Neural progenitor cell (in vitro differentiated cells): ENCODE measurements around the gene NKAIN2. TPM values are rescaled to one million over a fixed set of nuclear protein-coding genes. Genes with fewer than 3 reads are reported as not detected.

Source experiments
- DNase-seq: peaks from one replicate; pipeline ENCODE4 v3.0.0-alpha.2; 2016; ENCODE audit warnings: low spot score
- H2AFZ ChIP-seq: fragments of 200-600 bp; sonication (generic); replicated peaks from 2 replicates; pipeline ENCODE4 v1.6.1; 2016; ENCODE audit warnings: antibody characterized with exemption
- H3F3A ChIP-seq: fragments of 200-600 bp; sonication (generic); 2 replicates; pipeline ENCODE4 v1.6.1; 2016; ENCODE audit warnings: antibody characterized with exemption, low read depth
- H3K27ac ChIP-seq: fragments of 200-600 bp; sonication (generic); 2 replicates; pipeline ENCODE4 v1.5.1; 2016; ENCODE audit warnings: mild to moderate bottlenecking
- H3K27me3 ChIP-seq: fragments of 200-600 bp; sonication (generic); 2 replicates; pipeline ENCODE4 v1.6.1; 2016; ENCODE audit warnings: mild to moderate bottlenecking, moderate library complexity
- H3K36me3 ChIP-seq: fragments of 200-600 bp; sonication (generic); 2 replicates; pipeline ENCODE4 v1.5.1; 2016
- H3K4me1 ChIP-seq: fragments of 200-600 bp; sonication (generic); 2 replicates; pipeline ENCODE4 v1.6.1; 2016; ENCODE audit warnings: mixed run types
- H3K4me2 ChIP-seq: fragments of 200-600 bp; sonication (generic); 2 replicates; pipeline ENCODE4 v1.6.1; 2016
- H3K4me3 ChIP-seq: fragments of 200-600 bp; sonication (generic); 2 replicates; pipeline ENCODE4 v1.5.1; 2016
- H3K79me2 ChIP-seq: fragments of 200-600 bp; sonication (generic); 2 replicates; pipeline ENCODE4 v1.6.1; 2016; ENCODE audit warnings: low read depth
- H3K9ac ChIP-seq: fragments of 200-600 bp; sonication (generic); 2 replicates; pipeline ENCODE4 v1.6.1; 2016
- H3K9me3 ChIP-seq: fragments of 200-600 bp; sonication (generic); 2 replicates; pipeline ENCODE4 v1.5.1; 2016; ENCODE audit warnings: low read depth
- H4K20me1 ChIP-seq: fragments of 200-600 bp; sonication (generic); 2 replicates; pipeline ENCODE4 v1.6.1; 2016; ENCODE audit warnings: low read depth
- H3K27ac Mint-ChIP-seq: 3 replicates; pipeline ENCODE4 v1.8.0; 2021; ENCODE audit warnings: mixed read lengths
- H3K27me3 Mint-ChIP-seq: 2 replicates; pipeline ENCODE4 v1.8.0; 2022; ENCODE audit warnings: low read depth, mild to moderate bottlenecking, inconsistent platforms, moderate library complexity, mixed read lengths; ENCODE audit not compliant: insufficient read depth
- H3K36me3 Mint-ChIP-seq: 3 replicates; pipeline ENCODE4 v1.8.0; 2021; ENCODE audit warnings: mixed read lengths
- H3K4me1 Mint-ChIP-seq: 3 replicates; pipeline ENCODE4 v1.8.0; 2021; ENCODE audit warnings: mixed read lengths
- H3K4me3 Mint-ChIP-seq: 3 replicates; pipeline ENCODE4 v1.8.0; 2021; ENCODE audit warnings: mild to moderate bottlenecking, moderate library complexity, mixed read lengths
- H3K9me3 Mint-ChIP-seq: 3 replicates; pipeline ENCODE4 v1.8.0; 2020; ENCODE audit warnings: mixed read lengths
- CTCF ChIP-seq: fragments of 200-600 bp; sonication (generic); IDR thresholded peaks from 2 replicates; pipeline ENCODE4 v1.5.1; 2017; ENCODE audit warnings: antibody characterized with exemption, mild to moderate bottlenecking
- EZH2 ChIP-seq: fragments of 200-600 bp; sonication (generic); IDR thresholded peaks from 2 replicates; pipeline ENCODE4 v1.6.1; 2017; ENCODE audit warnings: antibody characterized with exemption, mild to moderate bottlenecking, moderate library complexity
- EZH2phosphoT487 ChIP-seq: fragments of 200-600 bp; sonication (generic); IDR thresholded peaks from 2 replicates; pipeline ENCODE4 v1.6.1; 2017; ENCODE audit warnings: antibody characterized with exemption
- total RNA-seq: library from RNA; depleted of rRNA; stranded (reverse); fragments of >200 nt; gene quantifications from 2 replicates; pipeline ENCODE4 v1.2.3, GENCODE V29; 2015; ENCODE audit warnings: low replicate concordance

The NKAIN2 gene
- total RNA-seq, 1 donor from 2014 or later: 0.45 TPM

- no peak overlapping the region for H3K4me3 Mint-ChIP-seq
- peaks cover 4% of the 10 kb centered on the region for H3K27me3 Mint-ChIP-seq
Measured at GRCh38 chr6:124147621-124148020, 344.0 kb downstream of the NKAIN2 start.

GRCh38 chr6:124148236-124148957 lies 344.7 kb downstream of the NKAIN2 start:
- no peaks in the 10 kb centered on the region for H3K9me3 Mint-ChIP-seq
- H3K27ac ChIP-seq: no peak overlapping the region

More at GRCh38 chr6:124147621-124148020, 344.0 kb downstream of the NKAIN2 start:
- no peaks in the 10 kb centered on the region for H3K9me3 Mint-ChIP-seq
- H3K4me3 ChIP-seq: no peak overlapping the region
- DNase-seq: no peak
- no peak overlapping the region for H3K9ac ChIP-seq
- TF ChIP-seq EZH2 (no peak), EZH2phosphoT487 (no peak), CTCF (no peak)
- H3F3A ChIP-seq: no peaks in the 10 kb centered on the region
- no peaks in the 10 kb centered on the region for H3K36me3 ChIP-seq
- H3K4me2 ChIP-seq: no peak overlapping the region
- no peak overlapping the region for H3K27ac ChIP-seq
- no peaks in the 10 kb centered on the region for H3K36me3 Mint-ChIP-seq
- no peak overlapping the region for H2AFZ ChIP-seq
- H4K20me1 ChIP-seq: no peaks in the 10 kb centered on the region
- H3K27ac Mint-ChIP-seq: no peak overlapping the region
- H3K79me2 ChIP-seq: no peaks in the 10 kb centered on the region
- no peaks in the 10 kb centered on the region for H3K9me3 ChIP-seq
- peaks cover 10% of the 10 kb centered on the region for H3K4me1 Mint-ChIP-seq
- H3K27me3 ChIP-seq: no peaks in the 10 kb centered on the region
- H3K4me1 ChIP-seq: no peaks in the 10 kb centered on the region

GRCh38 chr6:124149646-124150045 lies 346.0 kb downstream of the NKAIN2 start:
- no peaks in the 10 kb centered on the region for H3K9me3 ChIP-seq
- no peak for DNase-seq
- H3K9ac ChIP-seq: no peak overlapping the region
- no peaks in the 10 kb centered on the region for H3K79me2 ChIP-seq
- no peaks in the 10 kb centered on the region for H4K20me1 ChIP-seq
- H3K4me3 ChIP-seq: no peak overlapping the region
- Mint-ChIP-seq H3K4me3 (no peak overlapping the region), H3K27ac (no peak overlapping the region), H3K27me3 (peaks cover 4% of the 10 kb centered on the region), H3K4me1 (peaks cover 10% of the 10 kb centered on the region), H3K9me3 (no peaks in the 10 kb centered on the region), H3K36me3 (no peaks in the 10 kb centered on the region)
- TF ChIP-seq EZH2phosphoT487 (no peak), CTCF (no peak), EZH2 (no peak)
- no peaks in the 10 kb centered on the region for H3K36me3 ChIP-seq
- no peak overlapping the region for H3K4me2 ChIP-seq
- H3K4me1 ChIP-seq: no peaks in the 10 kb centered on the region
- no peak overlapping the region for H2AFZ ChIP-seq
- H3K27me3 ChIP-seq: no peaks in the 10 kb centered on the region
- H3K27ac ChIP-seq: no peak overlapping the region
- no peaks in the 10 kb centered on the region for H3F3A ChIP-seq

More at GRCh38 chr6:124148236-124148957, 344.7 kb downstream of the NKAIN2 start:
- Histone ChIP-seq H2AFZ (no peak overlapping the region), H3K4me2 (no peak overlapping the region), H3K4me1 (no peaks in the 10 kb centered on the region), H3K4me3 (no peak overlapping the region), H3K27me3 (no peaks in the 10 kb centered on the region), H3K36me3 (no peaks in the 10 kb centered on the region), H3K9ac (no peak overlapping the region), H3K79me2 (no peaks in the 10 kb centered on the region), H3K9me3 (no peaks in the 10 kb centered on the region), H4K20me1 (no peaks in the 10 kb centered on the region), H3F3A (no peaks in the 10 kb centered on the region)
- peaks cover 4% of the 10 kb centered on the region for H3K27me3 Mint-ChIP-seq
- TF ChIP-seq CTCF (no peak), EZH2phosphoT487 (no peak), EZH2 (no peak)
- no peaks in the 10 kb centered on the region for H3K36me3 Mint-ChIP-seq
- H3K4me1 Mint-ChIP-seq: peaks cover 10% of the 10 kb centered on the region
- H3K4me3 Mint-ChIP-seq: no peak overlapping the region
- no peak for DNase-seq
- no peak overlapping the region for H3K27ac Mint-ChIP-seq
